SU-DHL-6 (cell line): ENCODE measurements around the gene E2F7.

Experiments
- EZH2phosphoT487 ChIP-seq: fragments of 200-600 bp; sonication (generic), shearing (Covaris generic); conservative IDR thresholded peaks from 2 replicates; pipeline ENCODE4 v1.6.1; 2018; ENCODE audit warnings: mild to moderate bottlenecking, antibody characterized with exemption, low read length, moderate library complexity, mixed read lengths
- TF ChIP-seq, protein P1 (sequence below): fragments of 200-600 bp; sonication (generic); IDR thresholded peaks from one replicate; pipeline ENCODE4 v1.5.1; 2017; ENCODE audit warnings: antibody characterized with exemption, mild to moderate bottlenecking, low read length, moderate library complexity; ENCODE audit not compliant: insufficient read depth, poor library complexity, severe bottlenecking

DNA sequence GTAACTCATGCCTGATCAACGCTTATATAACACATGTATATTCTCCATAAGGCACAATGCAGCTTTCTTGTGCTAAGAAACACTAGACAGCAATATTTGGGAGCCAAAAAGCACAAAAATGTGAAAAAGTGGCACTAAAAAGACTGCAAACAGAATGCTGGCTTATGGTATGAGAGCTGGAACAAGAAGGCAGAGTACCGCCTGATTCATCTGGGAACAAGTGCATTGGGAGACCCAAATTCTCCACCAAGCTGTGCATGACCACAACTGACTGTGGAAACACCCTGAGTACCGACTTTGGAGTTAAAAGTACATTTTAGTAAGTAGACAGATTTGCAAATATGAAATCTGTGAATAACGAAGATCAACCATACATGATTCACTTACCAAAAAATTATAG lies 25.1 kb downstream of the E2F7 start:
- TF ChIP-seq, protein P1, sequence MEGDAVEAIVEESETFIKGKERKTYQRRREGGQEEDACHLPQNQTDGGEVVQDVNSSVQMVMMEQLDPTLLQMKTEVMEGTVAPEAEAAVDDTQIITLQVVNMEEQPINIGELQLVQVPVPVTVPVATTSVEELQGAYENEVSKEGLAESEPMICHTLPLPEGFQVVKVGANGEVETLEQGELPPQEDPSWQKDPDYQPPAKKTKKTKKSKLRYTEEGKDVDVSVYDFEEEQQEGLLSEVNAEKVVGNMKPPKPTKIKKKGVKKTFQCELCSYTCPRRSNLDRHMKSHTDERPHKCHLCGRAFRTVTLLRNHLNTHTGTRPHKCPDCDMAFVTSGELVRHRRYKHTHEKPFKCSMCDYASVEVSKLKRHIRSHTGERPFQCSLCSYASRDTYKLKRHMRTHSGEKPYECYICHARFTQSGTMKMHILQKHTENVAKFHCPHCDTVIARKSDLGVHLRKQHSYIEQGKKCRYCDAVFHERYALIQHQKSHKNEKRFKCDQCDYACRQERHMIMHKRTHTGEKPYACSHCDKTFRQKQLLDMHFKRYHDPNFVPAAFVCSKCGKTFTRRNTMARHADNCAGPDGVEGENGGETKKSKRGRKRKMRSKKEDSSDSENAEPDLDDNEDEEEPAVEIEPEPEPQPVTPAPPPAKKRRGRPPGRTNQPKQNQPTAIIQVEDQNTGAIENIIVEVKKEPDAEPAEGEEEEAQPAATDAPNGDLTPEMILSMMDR, result no peak
- no peak for TF ChIP-seq EZH2phosphoT487
